ENCODE measurements around the gene RGS19.

The RGS19 gene

DNA sequence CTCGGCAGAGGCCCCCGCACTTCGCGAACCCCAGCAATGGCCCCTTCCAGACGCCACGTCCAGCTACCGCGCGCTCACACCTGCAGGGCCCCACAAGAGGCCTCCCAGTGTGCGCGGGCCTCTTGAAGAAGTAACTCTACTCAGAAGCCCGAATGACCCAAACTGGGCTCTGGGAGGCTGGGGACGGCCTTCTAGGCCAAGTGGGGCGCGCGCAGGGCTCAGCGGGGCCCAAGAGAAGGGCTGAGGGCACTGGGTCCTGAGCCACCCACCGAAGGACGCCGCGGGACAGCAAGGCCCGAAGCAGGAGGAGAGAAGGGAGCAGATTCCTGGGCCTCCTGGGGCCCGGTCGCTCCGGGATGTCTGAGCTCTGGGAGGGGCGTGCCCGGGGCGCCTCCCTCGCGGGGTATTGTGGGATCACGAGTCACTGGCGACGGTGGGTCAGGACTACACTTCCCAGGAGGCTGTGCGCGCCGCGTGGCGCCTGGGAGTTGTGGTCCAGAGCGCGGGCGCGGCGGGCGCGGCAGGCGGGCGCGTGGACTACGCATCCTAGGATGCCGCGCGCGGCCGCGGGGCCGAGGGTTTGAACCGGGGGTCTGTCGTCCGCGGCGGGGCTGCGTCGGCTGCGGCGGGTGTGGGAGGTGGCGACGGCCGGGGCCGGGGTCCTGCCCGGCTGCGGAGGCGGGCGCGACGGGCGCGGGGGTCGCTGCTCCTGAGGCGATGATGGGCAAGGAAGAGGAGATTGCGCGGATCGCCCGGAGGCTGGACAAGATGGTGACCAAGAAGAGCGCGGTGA lies 16.5 kb downstream of the RGS19 start, which contains the start of gene TCEA2:
TSS of gene TCEA2 (plus strand) at position 603 of the 793 bp plus-strand sequence. CDS start at position 718, 115 bp downstream.
- peak; percentile 73 for DNase-seq (ENCODE audit: low read depth)
- TF ChIP-seq, protein P1, sequence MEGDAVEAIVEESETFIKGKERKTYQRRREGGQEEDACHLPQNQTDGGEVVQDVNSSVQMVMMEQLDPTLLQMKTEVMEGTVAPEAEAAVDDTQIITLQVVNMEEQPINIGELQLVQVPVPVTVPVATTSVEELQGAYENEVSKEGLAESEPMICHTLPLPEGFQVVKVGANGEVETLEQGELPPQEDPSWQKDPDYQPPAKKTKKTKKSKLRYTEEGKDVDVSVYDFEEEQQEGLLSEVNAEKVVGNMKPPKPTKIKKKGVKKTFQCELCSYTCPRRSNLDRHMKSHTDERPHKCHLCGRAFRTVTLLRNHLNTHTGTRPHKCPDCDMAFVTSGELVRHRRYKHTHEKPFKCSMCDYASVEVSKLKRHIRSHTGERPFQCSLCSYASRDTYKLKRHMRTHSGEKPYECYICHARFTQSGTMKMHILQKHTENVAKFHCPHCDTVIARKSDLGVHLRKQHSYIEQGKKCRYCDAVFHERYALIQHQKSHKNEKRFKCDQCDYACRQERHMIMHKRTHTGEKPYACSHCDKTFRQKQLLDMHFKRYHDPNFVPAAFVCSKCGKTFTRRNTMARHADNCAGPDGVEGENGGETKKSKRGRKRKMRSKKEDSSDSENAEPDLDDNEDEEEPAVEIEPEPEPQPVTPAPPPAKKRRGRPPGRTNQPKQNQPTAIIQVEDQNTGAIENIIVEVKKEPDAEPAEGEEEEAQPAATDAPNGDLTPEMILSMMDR (IDR thresholded peaks at IDR 0.05; ENCODE audit: control insufficient read depth, insufficient read depth, low read depth, low read length, missing control alignments), result no peak
- H3K4me3 ChIP-seq (ENCODE audit: control insufficient read depth, low read depth, low read length), result peak within 1 kb of the TSS; percentile 68

DNA sequence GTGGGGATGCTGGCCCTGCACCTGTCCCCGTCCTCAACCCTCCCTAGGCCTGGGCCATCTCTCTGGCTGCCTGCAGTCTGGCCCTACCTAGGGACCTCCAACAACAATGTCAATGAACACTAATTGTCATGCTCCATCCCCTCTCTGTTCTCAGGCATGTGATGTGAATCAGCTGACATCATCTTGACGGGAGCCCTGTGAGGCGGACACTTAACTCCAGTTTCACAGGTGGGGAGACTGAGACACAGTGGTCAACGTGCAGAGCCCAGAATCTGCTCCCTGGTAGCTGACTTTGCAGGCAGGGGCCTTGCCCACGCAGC lies 17.1 kb downstream of the RGS19 start:
- TF ChIP-seq, protein P1 (IDR thresholded peaks at IDR 0.05; ENCODE audit: control insufficient read depth, insufficient read depth, low read depth, low read length, missing control alignments), result no peak
- H3K4me3 ChIP-seq (ENCODE audit: control insufficient read depth, low read depth, low read length), result peak overlapping the region; percentile 51

DNA sequence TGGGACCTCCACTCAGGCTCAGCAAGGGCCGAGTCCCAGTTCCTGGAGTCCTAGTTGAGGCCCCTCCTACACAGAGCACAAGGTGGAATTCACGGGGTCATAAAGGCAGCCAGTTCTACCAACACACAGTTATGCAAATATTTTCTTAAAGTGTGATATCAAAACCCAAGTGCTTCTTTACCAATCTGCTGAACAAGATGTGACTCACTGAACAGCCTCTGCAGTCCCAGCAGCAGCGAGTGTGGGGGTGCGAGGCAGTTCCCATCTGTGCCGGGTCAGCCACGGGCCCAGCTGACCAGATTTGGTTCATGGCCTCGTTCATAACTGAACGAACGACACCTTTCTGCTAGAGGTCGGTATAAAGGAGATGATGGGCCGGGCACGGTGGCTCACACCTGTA lies 20.8 kb downstream of the RGS19 start:
- no peak overlapping the region for H3K4me3 ChIP-seq (ENCODE audit: control insufficient read depth, low read depth, low read length)
- no peak for DNase-seq (ENCODE audit: low read depth)
- TF ChIP-seq, protein P1 (IDR thresholded peaks at IDR 0.05; ENCODE audit: control insufficient read depth, insufficient read depth, low read depth, low read length, missing control alignments), result no peak

More for the DNA sequence above, 17.1 kb downstream of the RGS19 start:
- no peak for DNase-seq (ENCODE audit: low read depth)

DNA sequence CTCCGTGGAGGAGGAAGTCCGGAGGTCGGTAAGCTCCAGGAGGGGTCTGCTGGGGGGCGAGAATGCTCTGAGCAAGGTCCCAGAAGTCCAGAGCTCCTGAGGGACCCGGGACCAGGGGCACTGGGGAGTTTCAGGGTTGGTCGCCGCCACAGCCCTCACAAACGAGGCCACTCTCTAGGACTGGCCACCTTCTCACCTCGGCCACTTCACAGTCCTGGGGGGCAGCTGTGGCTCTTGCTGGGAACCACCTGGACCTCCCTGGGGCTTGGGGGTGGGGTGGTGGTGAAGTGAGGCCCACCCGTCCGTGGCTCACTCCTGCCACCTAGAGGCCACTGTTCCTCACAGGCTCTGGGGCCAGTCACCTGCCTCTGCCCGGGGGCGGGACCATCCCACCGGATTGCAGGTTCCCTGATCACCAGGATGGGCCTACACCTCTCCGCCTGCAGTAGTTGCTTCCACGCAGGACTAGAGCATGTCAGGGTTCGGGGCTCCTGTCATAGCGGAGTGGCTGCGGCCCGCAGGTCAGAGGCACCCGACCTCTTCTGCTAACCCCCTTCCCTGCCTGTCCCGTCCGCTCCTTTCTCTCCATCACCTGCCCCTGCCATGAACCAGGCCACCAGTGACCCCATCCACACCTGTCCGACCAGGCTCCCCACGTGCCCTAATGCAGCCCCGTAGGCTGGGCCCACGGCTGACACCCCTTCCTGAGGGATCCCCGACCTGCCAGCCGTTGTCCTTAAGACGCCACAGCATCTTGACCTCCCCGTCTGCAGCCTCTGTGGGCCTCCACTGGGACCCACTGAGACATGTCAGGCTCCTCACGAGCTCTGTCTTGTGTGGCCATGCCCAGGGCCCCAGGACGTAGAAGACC lies 21.5 kb downstream of the RGS19 start:
- H3K4me3 ChIP-seq (ENCODE audit: control insufficient read depth, low read depth, low read length), result no peak overlapping the region
- TF ChIP-seq, protein P1 (IDR thresholded peaks at IDR 0.05; ENCODE audit: control insufficient read depth, insufficient read depth, low read depth, low read length, missing control alignments), result peak; percentile 91
- DNase-seq (ENCODE audit: low read depth), result no peak

DNA sequence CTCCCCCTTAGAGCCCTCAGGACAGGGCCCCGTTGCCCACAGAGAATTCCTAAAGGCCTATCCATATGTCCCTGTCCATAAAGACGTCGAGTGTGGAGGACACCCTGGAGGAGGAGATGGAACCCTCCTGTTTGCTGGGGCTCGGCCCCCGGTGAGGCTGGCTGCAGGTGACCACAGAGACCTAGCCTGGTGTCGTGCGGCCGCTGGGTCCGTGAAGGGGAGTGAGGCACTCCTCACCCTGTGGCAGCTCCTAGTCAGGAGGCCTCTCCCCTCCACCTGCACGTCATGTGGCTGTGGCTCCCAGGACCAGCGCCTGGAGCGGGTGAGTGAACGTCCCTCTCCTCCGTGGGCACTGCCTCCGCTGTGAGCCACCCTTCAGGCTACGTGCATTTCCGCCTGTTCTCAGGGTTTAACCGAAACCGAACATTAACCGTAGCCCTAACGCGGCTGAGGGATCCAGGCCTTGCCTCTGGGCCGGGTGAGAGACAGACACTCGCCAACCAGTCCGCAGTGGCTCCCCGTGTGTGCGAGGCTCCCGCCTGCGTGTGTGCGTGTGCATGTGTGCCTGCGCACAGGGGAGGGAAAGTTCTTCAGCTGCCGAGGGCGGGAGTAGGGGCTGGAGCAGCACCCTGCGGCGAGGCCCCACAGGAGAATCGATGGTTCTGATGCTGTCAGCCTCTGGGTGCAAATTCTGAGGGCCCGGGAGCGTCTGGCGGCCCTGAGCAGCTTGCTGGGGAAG lies 22.3 kb downstream of the RGS19 start:
- H3K4me3 ChIP-seq (ENCODE audit: control insufficient read depth, low read depth, low read length), result no peak overlapping the region
- DNase-seq (ENCODE audit: low read depth), result no peak
- TF ChIP-seq, protein P1 (IDR thresholded peaks at IDR 0.05; ENCODE audit: control insufficient read depth, insufficient read depth, low read depth, low read length, missing control alignments), result no peak

DNA sequence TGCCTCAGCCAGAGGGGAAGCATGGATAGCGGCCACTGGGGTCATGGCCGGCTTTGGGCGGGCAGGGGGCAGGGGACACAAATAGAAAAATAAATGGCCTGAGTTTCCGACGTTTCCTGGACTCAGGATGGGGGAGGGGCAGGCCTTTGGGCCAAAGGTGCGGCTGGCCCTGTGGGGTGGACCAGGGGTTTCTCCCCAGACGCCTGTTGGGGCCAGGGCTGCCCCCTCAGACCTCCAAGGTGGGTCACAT lies 22.8 kb downstream of the RGS19 start:
- no peak for DNase-seq (ENCODE audit: low read depth)
- TF ChIP-seq, protein P1 (IDR thresholded peaks at IDR 0.05; ENCODE audit: control insufficient read depth, insufficient read depth, low read depth, low read length, missing control alignments), result no peak
- no peak overlapping the region for H3K4me3 ChIP-seq (ENCODE audit: control insufficient read depth, low read depth, low read length)

Data from AG09309 (cell line).